HepG2 (cell line): ENCODE results near the gene EPB41L2. TPM values are rescaled to one million over a fixed set of nuclear protein-coding genes. Genes with fewer than 3 reads are reported as not detected.

Experiments
- ADNP ChIP-seq: sonication (generic); formaldehyde crosslinking; IDR thresholded peaks from 2 replicates; pipeline ENCODE4 v1.4.0; 2020; ENCODE audit warnings: missing genetic modification reagents
- ATF7 ChIP-seq, 2 experiments: fragments of 450-650 bp in 1 of 2; sonication (generic) in 1 of 2; formaldehyde crosslinking in 1 of 2; IDR thresholded peaks; 2 replicates each; pipeline versions ENCODE4 v1.4.0 to v1.6.1; 2016 to 2020; ENCODE audit warnings: antibody characterized with exemption in 1 of 2, mild to moderate bottlenecking in 1 of 2, missing genetic modification reagents in 1 of 2
- BCL6 ChIP-seq: IDR thresholded peaks from 2 replicates; pipeline ENCODE4 v1.6.1; 2016; ENCODE audit warnings: missing genetic modification reagents, missing compliant biosample characterization
- PRMT3 ChIP-seq: sonication (generic); formaldehyde crosslinking; IDR thresholded peaks from 2 replicates; pipeline ENCODE4 v1.8.1; 2022; ENCODE audit warnings: low read depth, mild to moderate bottlenecking, moderate library complexity, missing genetic modification reagents, borderline replicate concordance
- TMF1 ChIP-seq: sonication (generic); formaldehyde crosslinking; IDR thresholded peaks from 2 replicates; pipeline ENCODE4 v1.8.1; 2022; ENCODE audit warnings: low read depth, missing genetic modification reagents
- ZNF17 ChIP-seq: sonication (generic); formaldehyde crosslinking; IDR thresholded peaks from 2 replicates; pipeline ENCODE4 v1.5.0; 2020; ENCODE audit warnings: mild to moderate bottlenecking, missing genetic modification reagents
- ZNF296 ChIP-seq: sonication (generic); formaldehyde crosslinking; conservative IDR thresholded peaks from 2 replicates; pipeline ENCODE4 v1.5.0; 2020; ENCODE audit warnings: mild to moderate bottlenecking, missing genetic modification reagents
- ZNF431 ChIP-seq: sonication (generic); formaldehyde crosslinking; IDR thresholded peaks from 2 replicates; pipeline ENCODE4 v1.9.0; 2022; ENCODE audit warnings: missing genetic modification reagents, low read depth, mild to moderate bottlenecking, borderline replicate concordance
- ZNF530 ChIP-seq: sonication (generic); formaldehyde crosslinking; IDR thresholded peaks from 2 replicates; pipeline ENCODE4 v1.5.0; 2020; ENCODE audit warnings: low read depth, mild to moderate bottlenecking, missing genetic modification reagents
- polyA plus RNA-seq, 8 experiments: library from polyadenylated mRNA; depleted of rRNA in 3 of 8; stranded (reverse) in 7 of 8; unstranded in 1 of 8; fragments of >200 nt; fragmentation: Illumina TruSeq in 4 of 8; extraction: Trizol in 4 of 8; gene quantifications; 2 replicates each; pipeline versions ENCODE4 v1.2.1 to v1.2.3, GENCODE V29; 2011 to 2016; ENCODE audit warnings: low read depth in 4 of 8, missing spikeins in 1 of 8, mixed read lengths in 1 of 8; ENCODE audit not compliant: insufficient read depth in 1 of 8
- total RNA-seq, 5 experiments: library from RNA; depleted of rRNA; stranded (reverse); fragments of >200 nt; fragmentation: Illumina TruSeq; extraction: Trizol; gene quantifications; 2 replicates each; pipeline ENCODE4 v1.2.3, GENCODE V29; 2016; ENCODE audit warnings: low read depth in 1 of 5
- TF ChIP-seq, protein P1 (sequence below): sonication (generic); formaldehyde crosslinking; IDR thresholded peaks from 2 replicates; pipeline ENCODE4 v1.4.0; 2020; ENCODE audit warnings: missing genetic modification reagents, borderline replicate concordance
- TF ChIP-seq, protein P2 (sequence below), 2 experiments: IDR thresholded peaks; 2 replicates each; pipeline ENCODE4 v1.6.1; 2011 to 2012; ENCODE audit warnings: low read length in 2 of 2, borderline replicate concordance in 1 of 2, low read depth in 1 of 2, mild to moderate bottlenecking in 1 of 2, moderate library complexity in 1 of 2
- TF ChIP-seq, protein P3 (sequence below): sonication (generic); formaldehyde crosslinking; IDR thresholded peaks from 2 replicates; pipeline ENCODE4 v1.4.0; 2020; ENCODE audit warnings: mild to moderate bottlenecking, missing genetic modification reagents
- TF ChIP-seq, protein P4 (sequence below): sonication (generic); formaldehyde crosslinking; IDR thresholded peaks from 2 replicates; pipeline ENCODE4 v1.5.0; 2020; ENCODE audit warnings: mild to moderate bottlenecking, missing genetic modification reagents

The EPB41L2 gene
- total and polyA plus RNA-seq, 2 of the 13 experiments (the other 11 are each of a cell fraction or from before 2014, with no cell fraction given), result 41.7 to 56.4 TPM

DNA sequence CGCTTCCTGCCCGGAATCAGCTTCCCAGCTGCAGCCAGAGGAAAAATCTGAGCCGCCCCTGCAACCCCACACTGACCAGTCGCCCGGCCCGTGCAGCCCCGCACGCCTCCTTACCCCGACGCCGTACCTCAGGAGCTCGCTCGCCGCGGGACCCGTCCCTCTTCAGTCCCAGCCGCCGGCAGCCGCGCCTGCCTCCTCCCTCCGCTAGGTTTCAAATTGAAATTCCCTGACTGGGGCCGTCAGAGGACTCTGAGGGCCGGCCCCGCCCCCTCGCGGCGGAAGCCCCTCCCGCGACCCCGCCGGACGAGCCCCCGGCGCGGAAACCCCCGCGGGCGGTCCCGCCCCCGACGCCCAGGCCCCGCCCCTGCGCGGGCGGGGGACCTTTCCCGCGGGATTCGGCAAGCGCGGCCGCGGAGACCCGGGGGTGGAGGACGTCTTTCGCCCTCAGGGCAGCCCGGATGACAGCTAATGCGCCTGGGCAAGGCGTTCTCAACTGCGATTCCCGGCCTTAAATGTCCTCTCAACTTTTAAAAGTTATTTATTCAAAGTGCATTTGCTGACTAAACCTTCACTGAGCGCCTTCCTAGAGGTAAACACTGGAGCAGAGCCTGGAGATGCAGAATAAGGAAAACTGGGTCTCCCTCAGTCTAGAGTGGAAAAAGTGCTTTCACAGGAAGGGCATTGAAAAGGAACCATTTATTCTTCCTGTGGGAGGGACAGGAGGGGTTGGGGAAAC lies at the start of gene EPB41L2 (continued):
- TF ChIP-seq, protein P1, sequence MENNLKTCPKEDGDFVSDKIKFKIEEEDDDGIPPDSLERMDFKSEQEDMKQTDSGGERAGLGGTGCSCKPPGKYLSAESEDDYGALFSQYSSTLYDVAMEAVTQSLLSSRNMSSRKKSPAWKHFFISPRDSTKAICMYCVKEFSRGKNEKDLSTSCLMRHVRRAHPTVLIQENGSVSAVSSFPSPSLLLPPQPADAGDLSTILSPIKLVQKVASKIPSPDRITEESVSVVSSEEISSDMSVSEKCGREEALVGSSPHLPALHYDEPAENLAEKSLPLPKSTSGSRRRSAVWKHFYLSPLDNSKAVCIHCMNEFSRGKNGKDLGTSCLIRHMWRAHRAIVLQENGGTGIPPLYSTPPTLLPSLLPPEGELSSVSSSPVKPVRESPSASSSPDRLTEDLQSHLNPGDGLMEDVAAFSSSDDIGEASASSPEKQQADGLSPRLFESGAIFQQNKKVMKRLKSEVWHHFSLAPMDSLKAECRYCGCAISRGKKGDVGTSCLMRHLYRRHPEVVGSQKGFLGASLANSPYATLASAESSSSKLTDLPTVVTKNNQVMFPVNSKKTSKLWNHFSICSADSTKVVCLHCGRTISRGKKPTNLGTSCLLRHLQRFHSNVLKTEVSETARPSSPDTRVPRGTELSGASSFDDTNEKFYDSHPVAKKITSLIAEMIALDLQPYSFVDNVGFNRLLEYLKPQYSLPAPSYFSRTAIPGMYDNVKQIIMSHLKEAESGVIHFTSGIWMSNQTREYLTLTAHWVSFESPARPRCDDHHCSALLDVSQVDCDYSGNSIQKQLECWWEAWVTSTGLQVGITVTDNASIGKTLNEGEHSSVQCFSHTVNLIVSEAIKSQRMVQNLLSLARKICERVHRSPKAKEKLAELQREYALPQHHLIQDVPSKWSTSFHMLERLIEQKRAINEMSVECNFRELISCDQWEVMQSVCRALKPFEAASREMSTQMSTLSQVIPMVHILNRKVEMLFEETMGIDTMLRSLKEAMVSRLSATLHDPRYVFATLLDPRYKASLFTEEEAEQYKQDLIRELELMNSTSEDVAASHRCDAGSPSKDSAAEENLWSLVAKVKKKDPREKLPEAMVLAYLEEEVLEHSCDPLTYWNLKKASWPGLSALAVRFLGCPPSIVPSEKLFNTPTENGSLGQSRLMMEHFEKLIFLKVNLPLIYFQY (CRISPR knock-in tag), result no peak
- TF ChIP-seq ATF7 (IDR thresholded peaks at IDR 0.05) (no peak), ATF7 (CRISPR knock-in tag; IDR thresholded peaks at IDR 0.05) (0 out of 2 replicates have a peak, but pooled peaks have one; percentile 6), ZNF296 (CRISPR knock-in tag) (no peak), ZNF17 (no peak), BCL6 (CRISPR knock-in tag) (no peak), PRMT3 (CRISPR knock-in tag) (no peak; the same call in 1 of the 2 replicates), TMF1 (CRISPR knock-in tag) (peak; percentile 51; the same call in 1 of the 2 replicates), ZNF530 (CRISPR knock-in tag) (no peak), ZNF431 (CRISPR knock-in tag) (no peak), ADNP (CRISPR knock-in tag) (no peak)
- TF ChIP-seq, protein P2, sequence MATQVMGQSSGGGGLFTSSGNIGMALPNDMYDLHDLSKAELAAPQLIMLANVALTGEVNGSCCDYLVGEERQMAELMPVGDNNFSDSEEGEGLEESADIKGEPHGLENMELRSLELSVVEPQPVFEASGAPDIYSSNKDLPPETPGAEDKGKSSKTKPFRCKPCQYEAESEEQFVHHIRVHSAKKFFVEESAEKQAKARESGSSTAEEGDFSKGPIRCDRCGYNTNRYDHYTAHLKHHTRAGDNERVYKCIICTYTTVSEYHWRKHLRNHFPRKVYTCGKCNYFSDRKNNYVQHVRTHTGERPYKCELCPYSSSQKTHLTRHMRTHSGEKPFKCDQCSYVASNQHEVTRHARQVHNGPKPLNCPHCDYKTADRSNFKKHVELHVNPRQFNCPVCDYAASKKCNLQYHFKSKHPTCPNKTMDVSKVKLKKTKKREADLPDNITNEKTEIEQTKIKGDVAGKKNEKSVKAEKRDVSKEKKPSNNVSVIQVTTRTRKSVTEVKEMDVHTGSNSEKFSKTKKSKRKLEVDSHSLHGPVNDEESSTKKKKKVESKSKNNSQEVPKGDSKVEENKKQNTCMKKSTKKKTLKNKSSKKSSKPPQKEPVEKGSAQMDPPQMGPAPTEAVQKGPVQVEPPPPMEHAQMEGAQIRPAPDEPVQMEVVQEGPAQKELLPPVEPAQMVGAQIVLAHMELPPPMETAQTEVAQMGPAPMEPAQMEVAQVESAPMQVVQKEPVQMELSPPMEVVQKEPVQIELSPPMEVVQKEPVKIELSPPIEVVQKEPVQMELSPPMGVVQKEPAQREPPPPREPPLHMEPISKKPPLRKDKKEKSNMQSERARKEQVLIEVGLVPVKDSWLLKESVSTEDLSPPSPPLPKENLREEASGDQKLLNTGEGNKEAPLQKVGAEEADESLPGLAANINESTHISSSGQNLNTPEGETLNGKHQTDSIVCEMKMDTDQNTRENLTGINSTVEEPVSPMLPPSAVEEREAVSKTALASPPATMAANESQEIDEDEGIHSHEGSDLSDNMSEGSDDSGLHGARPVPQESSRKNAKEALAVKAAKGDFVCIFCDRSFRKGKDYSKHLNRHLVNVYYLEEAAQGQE (IDR thresholded peaks at IDR 0.05; ENCODE audit: borderline replicate concordance in 1 of 2, low read depth in 1 of 2, low read length in 2 of 2), result peak in 1 of 2 experiments; percentile 64; a peak in 2 of 4 replicates
- TF ChIP-seq, protein P3, sequence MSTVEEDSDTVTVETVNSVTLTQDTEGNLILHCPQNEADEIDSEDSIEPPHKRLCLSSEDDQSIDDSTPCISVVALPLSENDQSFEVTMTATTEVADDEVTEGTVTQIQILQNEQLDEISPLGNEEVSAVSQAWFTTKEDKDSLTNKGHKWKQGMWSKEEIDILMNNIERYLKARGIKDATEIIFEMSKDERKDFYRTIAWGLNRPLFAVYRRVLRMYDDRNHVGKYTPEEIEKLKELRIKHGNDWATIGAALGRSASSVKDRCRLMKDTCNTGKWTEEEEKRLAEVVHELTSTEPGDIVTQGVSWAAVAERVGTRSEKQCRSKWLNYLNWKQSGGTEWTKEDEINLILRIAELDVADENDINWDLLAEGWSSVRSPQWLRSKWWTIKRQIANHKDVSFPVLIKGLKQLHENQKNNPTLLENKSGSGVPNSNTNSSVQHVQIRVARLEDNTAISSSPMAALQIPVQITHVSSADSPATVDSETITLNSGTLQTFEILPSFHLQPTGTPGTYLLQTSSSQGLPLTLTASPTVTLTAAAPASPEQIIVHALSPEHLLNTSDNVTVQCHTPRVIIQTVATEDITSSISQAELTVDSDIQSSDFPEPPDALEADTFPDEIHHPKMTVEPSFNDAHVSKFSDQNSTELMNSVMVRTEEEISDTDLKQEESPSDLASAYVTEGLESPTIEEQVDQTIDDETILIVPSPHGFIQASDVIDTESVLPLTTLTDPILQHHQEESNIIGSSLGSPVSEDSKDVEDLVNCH, result 0 out of 2 replicates have a peak, but pooled peaks have one; percentile 20
- TF ChIP-seq, protein P4, sequence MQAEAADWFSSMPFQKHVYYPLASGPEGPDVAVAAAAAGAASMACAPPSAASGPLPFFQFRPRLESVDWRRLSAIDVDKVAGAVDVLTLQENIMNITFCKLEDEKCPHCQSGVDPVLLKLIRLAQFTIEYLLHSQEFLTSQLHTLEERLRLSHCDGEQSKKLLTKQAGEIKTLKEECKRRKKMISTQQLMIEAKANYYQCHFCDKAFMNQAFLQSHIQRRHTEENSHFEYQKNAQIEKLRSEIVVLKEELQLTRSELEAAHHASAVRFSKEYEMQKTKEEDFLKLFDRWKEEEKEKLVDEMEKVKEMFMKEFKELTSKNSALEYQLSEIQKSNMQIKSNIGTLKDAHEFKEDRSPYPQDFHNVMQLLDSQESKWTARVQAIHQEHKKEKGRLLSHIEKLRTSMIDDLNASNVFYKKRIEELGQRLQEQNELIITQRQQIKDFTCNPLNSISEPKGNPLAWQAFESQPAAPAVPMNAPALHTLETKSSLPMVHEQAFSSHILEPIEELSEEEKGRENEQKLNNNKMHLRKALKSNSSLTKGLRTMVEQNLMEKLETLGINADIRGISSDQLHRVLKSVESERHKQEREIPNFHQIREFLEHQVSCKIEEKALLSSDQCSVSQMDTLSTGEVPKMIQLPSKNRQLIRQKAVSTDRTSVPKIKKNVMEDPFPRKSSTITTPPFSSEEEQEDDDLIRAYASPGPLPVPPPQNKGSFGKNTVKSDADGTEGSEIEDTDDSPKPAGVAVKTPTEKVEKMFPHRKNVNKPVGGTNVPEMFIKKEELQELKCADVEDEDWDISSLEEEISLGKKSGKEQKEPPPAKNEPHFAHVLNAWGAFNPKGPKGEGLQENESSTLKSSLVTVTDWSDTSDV, result no peak
